ENCODE data around the gene DYNC2H1. TPM values are rescaled to one million over a fixed set of nuclear protein-coding genes. Genes with fewer than 3 reads are reported as not detected.

The DYNC2H1 gene
- polyA plus RNA-seq, 1 experiment: 25.3 TPM

DNA sequence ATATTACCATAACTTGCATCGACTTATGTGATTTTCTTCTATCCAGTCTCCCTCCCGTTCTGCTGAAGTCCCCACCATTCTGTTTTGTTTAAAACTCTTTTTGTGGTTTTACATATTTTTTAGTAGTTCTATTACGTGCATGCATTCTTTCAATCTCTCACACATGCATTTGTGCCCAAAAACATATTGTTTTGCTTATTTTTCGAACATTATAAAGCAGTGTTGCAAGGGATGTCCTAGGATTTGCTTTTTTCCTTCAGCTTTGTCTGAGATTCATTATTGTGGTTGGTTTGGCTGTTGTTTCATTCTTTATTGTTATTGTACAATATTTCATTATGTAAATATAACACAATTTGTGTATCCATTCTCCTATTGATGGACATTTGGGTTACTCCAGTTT is 235.7 kb downstream of the DYNC2H1 start:
- Histone ChIP-seq H3K9me3 (ENCODE audit: control insufficient read depth, insufficient read depth, low read length) (peaks cover 3% of the 10 kb centered on the region), H3K27ac (ENCODE audit: low read depth, low read length) (no peak overlapping the region), H3K4me3 (ENCODE audit: low read depth, low read length) (no peak overlapping the region), H3K27me3 (ENCODE audit: control insufficient read depth, insufficient read depth, low read length) (no peaks in the 10 kb centered on the region)
- TF ChIP-seq, protein P1, sequence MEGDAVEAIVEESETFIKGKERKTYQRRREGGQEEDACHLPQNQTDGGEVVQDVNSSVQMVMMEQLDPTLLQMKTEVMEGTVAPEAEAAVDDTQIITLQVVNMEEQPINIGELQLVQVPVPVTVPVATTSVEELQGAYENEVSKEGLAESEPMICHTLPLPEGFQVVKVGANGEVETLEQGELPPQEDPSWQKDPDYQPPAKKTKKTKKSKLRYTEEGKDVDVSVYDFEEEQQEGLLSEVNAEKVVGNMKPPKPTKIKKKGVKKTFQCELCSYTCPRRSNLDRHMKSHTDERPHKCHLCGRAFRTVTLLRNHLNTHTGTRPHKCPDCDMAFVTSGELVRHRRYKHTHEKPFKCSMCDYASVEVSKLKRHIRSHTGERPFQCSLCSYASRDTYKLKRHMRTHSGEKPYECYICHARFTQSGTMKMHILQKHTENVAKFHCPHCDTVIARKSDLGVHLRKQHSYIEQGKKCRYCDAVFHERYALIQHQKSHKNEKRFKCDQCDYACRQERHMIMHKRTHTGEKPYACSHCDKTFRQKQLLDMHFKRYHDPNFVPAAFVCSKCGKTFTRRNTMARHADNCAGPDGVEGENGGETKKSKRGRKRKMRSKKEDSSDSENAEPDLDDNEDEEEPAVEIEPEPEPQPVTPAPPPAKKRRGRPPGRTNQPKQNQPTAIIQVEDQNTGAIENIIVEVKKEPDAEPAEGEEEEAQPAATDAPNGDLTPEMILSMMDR (IDR thresholded peaks at IDR 0.05; ENCODE audit: low read depth, low read length): no peak
- DNase-seq (ENCODE audit: low read depth, low spot score): no peak
- ChIA-PET POLR2A (no interaction called here), CTCF (no interaction called here)

DNA sequence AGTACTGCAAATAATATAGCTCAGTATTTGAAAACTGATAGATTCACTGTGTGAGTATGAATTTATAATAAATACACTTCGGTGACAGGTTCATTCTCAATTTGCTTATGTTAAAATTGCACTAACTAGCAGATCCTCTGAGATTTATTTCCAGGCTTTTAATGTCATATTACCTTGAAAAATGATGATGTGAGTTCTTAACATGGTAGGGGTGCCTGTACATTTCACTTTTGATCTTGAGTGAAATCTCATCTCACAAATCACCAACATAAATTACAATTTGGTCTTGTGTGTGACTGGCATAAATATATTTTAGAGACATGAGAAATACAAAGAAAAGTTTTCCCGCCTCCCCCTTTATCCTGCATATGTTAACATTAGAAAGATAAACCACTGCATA is 240.4 kb downstream of the DYNC2H1 start:
- ChIA-PET CTCF (no interaction called here), POLR2A (no interaction called here)
- no peak overlapping the region for H3K27ac ChIP-seq (ENCODE audit: low read depth, low read length)
- no peak for DNase-seq (ENCODE audit: low read depth, low spot score)
- H3K9me3 ChIP-seq (ENCODE audit: control insufficient read depth, insufficient read depth, low read length): no peaks in the 10 kb centered on the region
- H3K27me3 ChIP-seq (ENCODE audit: control insufficient read depth, insufficient read depth, low read length): no peaks in the 10 kb centered on the region
- TF ChIP-seq, protein P1 (IDR thresholded peaks at IDR 0.05; ENCODE audit: low read depth, low read length): no peak
- H3K4me3 ChIP-seq (ENCODE audit: low read depth, low read length): no peak overlapping the region

DNA sequence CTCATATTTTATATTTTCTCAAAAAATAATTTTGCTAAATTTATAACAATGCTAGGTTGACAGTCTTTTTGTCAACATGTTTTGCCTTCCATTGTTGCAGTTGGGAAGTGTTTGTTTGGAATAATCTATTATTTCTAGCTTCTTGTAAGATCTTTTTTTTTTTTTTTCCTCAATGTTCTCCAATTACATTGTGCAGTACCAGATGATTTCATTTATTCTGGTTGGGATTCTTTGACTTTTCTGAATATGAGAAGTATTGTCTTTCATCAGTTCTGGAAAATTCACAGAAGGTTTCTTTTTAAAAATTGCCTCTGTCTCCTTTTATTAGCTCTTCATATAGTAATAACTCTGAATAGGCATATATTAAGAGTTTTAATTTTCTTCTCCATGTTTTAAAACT is 245.4 kb downstream of the DYNC2H1 start:
- no peaks in the 10 kb centered on the region for H3K9me3 ChIP-seq (ENCODE audit: control insufficient read depth, insufficient read depth, low read length)
- no peak overlapping the region for H3K27ac ChIP-seq (ENCODE audit: low read depth, low read length)
- DNase-seq (ENCODE audit: low read depth, low spot score): no peak
- TF ChIP-seq, protein P1 (IDR thresholded peaks at IDR 0.05; ENCODE audit: low read depth, low read length): no peak
- H3K27me3 ChIP-seq (ENCODE audit: control insufficient read depth, insufficient read depth, low read length): no peaks in the 10 kb centered on the region
- ChIA-PET POLR2A (no interaction called here), CTCF (interaction anchor here (0.5 to 0.8 kb wide), 3 partner anchors 139 to 248 kb away, joined by 3 to 5 read pairs (median 3); no protein-coding TSS in a partner anchor)
- no peak overlapping the region for H3K4me3 ChIP-seq (ENCODE audit: low read depth, low read length)

DNA sequence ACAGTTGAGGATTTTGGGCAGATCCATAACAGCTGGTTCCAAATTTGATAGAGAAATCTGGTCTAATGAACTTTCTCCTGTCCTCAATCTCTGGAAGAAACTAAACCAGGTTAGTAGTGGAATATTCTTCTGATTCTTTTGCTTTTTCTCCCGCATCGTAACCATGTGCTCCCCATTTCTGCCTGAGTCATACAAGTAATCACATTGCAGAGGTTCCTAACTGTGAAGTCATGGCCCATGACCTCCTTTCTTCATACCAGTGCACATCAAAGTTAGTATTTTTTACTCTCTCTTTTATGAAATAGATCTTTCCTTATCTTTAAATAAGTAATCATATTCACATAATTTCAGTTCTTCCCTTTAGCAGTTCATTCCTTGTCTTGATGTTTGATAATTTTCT is 249.0 kb downstream of the DYNC2H1 start:
- POLR2A ChIA-PET: no interaction called here
- TF ChIP-seq, protein P1 (IDR thresholded peaks at IDR 0.05; ENCODE audit: low read depth, low read length): no peak
- H3K4me3 ChIP-seq (ENCODE audit: low read depth, low read length): no peak overlapping the region
- no peak for DNase-seq (ENCODE audit: low read depth, low spot score)
- no peaks in the 10 kb centered on the region for H3K27me3 ChIP-seq (ENCODE audit: control insufficient read depth, insufficient read depth, low read length)
- CTCF ChIA-PET: no interaction called here
- no peaks in the 10 kb centered on the region for H3K9me3 ChIP-seq (ENCODE audit: control insufficient read depth, insufficient read depth, low read length)
- no peak overlapping the region for H3K27ac ChIP-seq (ENCODE audit: low read depth, low read length)

DNA sequence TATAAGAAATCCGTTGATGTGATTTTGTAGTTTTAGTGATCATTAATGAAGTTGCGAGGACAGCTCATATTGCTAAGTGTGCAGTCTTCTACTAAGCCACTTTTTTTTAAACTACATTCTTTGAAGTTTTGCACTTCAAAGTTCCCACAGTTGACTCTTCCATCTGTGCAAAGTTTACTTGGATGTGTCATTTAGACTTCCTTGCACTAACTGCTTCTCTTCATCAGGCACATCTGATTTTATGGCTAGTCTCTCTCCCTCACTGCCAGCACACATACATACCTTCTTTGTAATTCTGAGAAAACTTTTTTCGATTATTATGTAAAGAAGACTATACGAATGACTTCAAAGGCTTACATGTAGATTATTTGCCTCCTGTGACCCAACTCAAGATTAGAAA is 250.0 kb downstream of the DYNC2H1 start:
- no peaks in the 10 kb centered on the region for H3K9me3 ChIP-seq (ENCODE audit: control insufficient read depth, insufficient read depth, low read length)
- no peak for DNase-seq (ENCODE audit: low read depth, low spot score)
- ChIA-PET CTCF (no interaction called here), POLR2A (interaction anchor here (0.7 kb wide), 1 partner anchor 39 kb away, joined by 7 read pairs; no protein-coding TSS in a partner anchor)
- TF ChIP-seq, protein P1 (IDR thresholded peaks at IDR 0.05; ENCODE audit: low read depth, low read length): no peak
- H3K4me3 ChIP-seq (ENCODE audit: low read depth, low read length): no peak overlapping the region
- no peak overlapping the region for H3K27ac ChIP-seq (ENCODE audit: low read depth, low read length)
- no peaks in the 10 kb centered on the region for H3K27me3 ChIP-seq (ENCODE audit: control insufficient read depth, insufficient read depth, low read length)
